Esophagus squamous epithelium (tissue), 4 donors: ENCODE data around the gene DNAH3.

ENCODE experiments used
- CTCF ChIP-seq, 6 experiments: fragments of 450-650 bp in 4 of 6; fragments of 200-600 bp in 2 of 6; sonication (generic) in 2 of 6; IDR thresholded peaks; one replicate each; pipeline ENCODE4 v1.5.1; 2016 to 2019; ENCODE audit warnings: antibody characterized with exemption in 6 of 6, mild to moderate bottlenecking in 4 of 6, moderate library complexity in 4 of 6
- POLR2A ChIP-seq, 4 donors: fragments of 450-650 bp; IDR thresholded peaks; one replicate each; pipeline ENCODE4 v1.6.1; 2017; ENCODE audit warnings: antibody characterized with exemption in 4 of 4, mild to moderate bottlenecking in 4 of 4, moderate library complexity in 3 of 4

- TF ChIP-seq POLR2A (IDR thresholded peaks at IDR 0.05): no peak
- TF ChIP-seq CTCF (IDR thresholded peaks at IDR 0.05): no peak
These were observed 209.1 kb downstream of the DNAH3 start for GRCh38 chr16:20941636-20941926.
